K562 (cell line): ENCODE results near the gene ITPR2. TPM values are rescaled to one million over a fixed set of nuclear protein-coding genes. Genes with fewer than 3 reads are reported as not detected.

Source experiments
- SP1 ChIP-seq: sonication (generic); formaldehyde crosslinking; IDR thresholded peaks from 2 replicates; pipeline ENCODE4 v1.8.1; 2022; ENCODE audit warnings: mild to moderate bottlenecking, missing genetic modification reagents
- ZNF318 ChIP-seq, 2 experiments: fragments of 450-650 bp; IDR thresholded peaks; 2 replicates each; pipeline ENCODE4 v1.6.1; 2016; ENCODE audit warnings: mild to moderate bottlenecking in 2 of 2, borderline replicate concordance in 1 of 2, low read depth in 1 of 2, moderate library complexity in 1 of 2
- polyA plus RNA-seq, 8 experiments: library from polyadenylated mRNA; depleted of rRNA in 4 of 8; stranded (reverse) in 5 of 8; unstranded in 3 of 8; fragments of >200 nt; fragmentation: Nextera tagmentation in 2 of 8; fragmentation: Illumina TruSeq in 1 of 8; extraction: Ambion mirVana in 2 of 8; extraction: Trizol in 1 of 8; gene quantifications; 2 replicates each; pipeline versions ENCODE4 v1.2.1 to v1.2.3, GENCODE V29; 2011 to 2014; ENCODE audit warnings: inconsistent platforms in 1 of 8, missing spikeins in 1 of 8
- total RNA-seq, 7 experiments: library from RNA; depleted of rRNA in 6 of 7; stranded (reverse); fragments of >200 nt in 6 of 7; fragmentation: Illumina TruSeq in 2 of 7; extraction: Trizol in 2 of 7; gene quantifications; 2 replicates each; pipeline versions ENCODE4 v1.2.1 to v1.2.3, GENCODE V29; 2011 to 2021; ENCODE audit warnings: low replicate concordance in 1 of 7

Gene ITPR2
- total and polyA plus RNA-seq, 9 of the 15 experiments (the other 6 are each of a cell fraction or from before 2014, with no cell fraction given), result 0.21 to 3.3 (median 0.95) TPM

GRCh38 chr12:26513363-26514043 lies 319.5 kb downstream of the ITPR2 start (continued):
- no peak for TF ChIP-seq ZNF318 (IDR thresholded peaks at IDR 0.05; ENCODE audit: borderline replicate concordance in 1 of 2, low read depth in 1 of 2)
- TF ChIP-seq SP1, result no peak
